NCI-H2196 treated with DMSO at 0.1 percent for 48 hours (cell line): ENCODE data around the gene CLK4.

Experiments used
- DNase-seq: peaks from one replicate; lab custom pipeline; 2025; ENCODE audit not compliant: unreplicated experiment; lab: John Stamatoyannopoulos, UW

CLK4 gene

GRCh38 chr5:178626484-178627258 is at the start of gene CLK4:
TSS of gene CLK4 (minus strand) at chr5:178627050. CDS start at chr5:178623416, 3,634 bp downstream.
- peak; percentile 74 for DNase-seq

GRCh38 chr5:178675922-178676321 is 49.1 kb upstream of the CLK4 start:
- DNase-seq: no peak

- DNase-seq: no peak
These were observed 47.5 kb upstream of the CLK4 start for GRCh38 chr5:178674334-178674733.

GRCh38 chr5:178673801-178674295 is 47.0 kb upstream of the CLK4 start:
- no peak for DNase-seq

GRCh38 chr5:178672630-178673029 is 45.8 kb upstream of the CLK4 start:
- DNase-seq: no peak

GRCh38 chr5:178671602-178672144 is 44.8 kb upstream of the CLK4 start:
- no peak for DNase-seq

GRCh38 chr5:178670351-178670885 is 43.6 kb upstream of the CLK4 start:
- no peak for DNase-seq

GRCh38 chr5:178668579-178668978 is 41.7 kb upstream of the CLK4 start:
- no peak for DNase-seq

GRCh38 chr5:178667688-178668087 is 40.8 kb upstream of the CLK4 start:
- DNase-seq: no peak

GRCh38 chr5:178667101-178667500 is 40.3 kb upstream of the CLK4 start:
- no peak for DNase-seq

GRCh38 chr5:178664141-178664540 is 37.3 kb upstream of the CLK4 start:
- no peak for DNase-seq

- no peak for DNase-seq
These were observed 35.7 kb upstream of the CLK4 start for GRCh38 chr5:178662541-178662860.

- no peak for DNase-seq
These were observed 35.1 kb upstream of the CLK4 start for GRCh38 chr5:178661836-178662540.

- DNase-seq: no peak
These were observed 24.4 kb upstream of the CLK4 start for GRCh38 chr5:178651046-178651810.

GRCh38 chr5:178650214-178650613 is 23.4 kb upstream of the CLK4 start:
- DNase-seq: no peak

GRCh38 chr5:178649580-178649979 is 22.7 kb upstream of the CLK4 start:
- DNase-seq: no peak

GRCh38 chr5:178644826-178645545 is 18.1 kb upstream of the CLK4 start:
- DNase-seq: no peak

- no peak for DNase-seq
These were observed 15.6 kb upstream of the CLK4 start for GRCh38 chr5:178642351-178642909.

- no peak for DNase-seq
These were observed 14.9 kb upstream of the CLK4 start for GRCh38 chr5:178641711-178642110.
